NCI-H146 treated with DMSO at 0.1 percent for 48 hours (cell line): ENCODE data around the gene PPP1R3F.
"Not testable (repeated sequence)": the region's sequence is repeated elsewhere in the genome, so short reads cannot be mapped to it uniquely, and the experiment has no call there.

Experiments used
- DNase-seq: peaks from one replicate; lab custom pipeline; 2025; ENCODE audit not compliant: unreplicated experiment; lab: John Stamatoyannopoulos, UW

PPP1R3F gene

DNA sequence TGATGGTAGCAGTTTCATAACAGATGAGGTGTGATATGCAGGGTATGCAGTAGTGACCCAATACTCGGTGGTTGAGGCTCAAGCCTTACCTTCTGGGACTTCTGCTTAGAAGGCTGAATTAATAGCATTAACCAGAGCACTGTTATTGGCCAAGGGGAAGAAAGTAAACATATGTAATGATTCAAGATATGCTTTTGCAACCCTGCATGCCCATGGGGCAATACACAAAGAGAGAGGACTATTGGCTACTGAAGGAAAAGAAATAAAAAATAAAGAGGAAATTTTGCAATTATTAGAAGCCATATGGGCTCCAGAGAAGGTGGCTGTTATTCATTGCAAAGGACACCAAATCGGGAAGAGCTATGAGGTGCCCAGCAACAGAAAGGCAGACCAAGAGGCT is 42.6 kb downstream of the PPP1R3F start:
- no peak for DNase-seq

DNA sequence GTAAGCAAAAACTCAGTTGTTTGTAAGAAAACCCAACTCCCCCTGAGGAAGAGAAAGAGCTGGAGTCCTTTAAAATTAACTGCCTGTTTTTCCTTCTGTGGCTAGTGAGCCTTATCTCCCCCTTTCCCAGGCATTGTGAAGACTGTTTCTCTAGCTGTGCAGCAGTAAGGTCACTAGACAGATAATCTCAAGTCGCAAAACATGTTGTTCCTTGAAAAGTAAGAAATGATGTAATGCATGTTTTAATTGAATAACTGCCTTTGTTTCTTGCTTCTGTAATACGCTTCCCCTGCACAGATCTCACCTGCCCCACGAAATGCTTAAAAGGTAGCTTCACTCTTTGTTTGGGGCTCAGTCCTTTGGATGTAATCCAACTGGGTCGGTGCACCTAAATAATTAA is 46.5 kb downstream of the PPP1R3F start:
- no peak for DNase-seq

DNA sequence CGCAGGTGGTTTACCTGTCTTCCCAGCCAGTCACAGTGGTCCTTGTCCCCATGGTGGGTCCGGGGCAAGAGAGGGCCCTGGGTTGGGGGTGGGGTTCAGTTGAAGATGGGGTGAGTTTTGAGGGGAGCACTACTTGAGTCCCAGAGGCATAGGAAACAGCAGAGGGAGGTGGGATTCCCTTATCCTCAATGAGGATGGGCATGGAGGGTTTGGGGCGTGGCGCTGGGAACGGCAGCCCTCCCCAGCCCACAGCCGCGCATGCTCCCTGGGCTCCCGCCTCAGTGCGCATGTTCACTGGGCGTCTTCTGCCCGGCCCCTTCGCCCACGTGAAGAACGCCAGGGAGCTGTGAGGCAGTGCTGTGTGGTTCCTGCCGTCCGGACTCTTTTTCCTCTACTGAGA is 52.1 kb downstream of the PPP1R3F start, which contains the start of gene GAGE12J:
Gene GAGE12J, plus strand, starts transcription at position 301 of the 400 bp plus-strand sequence. CDS start 1,157 bp downstream, outside the sequence.
- not testable (repeated sequence) for DNase-seq

DNA sequence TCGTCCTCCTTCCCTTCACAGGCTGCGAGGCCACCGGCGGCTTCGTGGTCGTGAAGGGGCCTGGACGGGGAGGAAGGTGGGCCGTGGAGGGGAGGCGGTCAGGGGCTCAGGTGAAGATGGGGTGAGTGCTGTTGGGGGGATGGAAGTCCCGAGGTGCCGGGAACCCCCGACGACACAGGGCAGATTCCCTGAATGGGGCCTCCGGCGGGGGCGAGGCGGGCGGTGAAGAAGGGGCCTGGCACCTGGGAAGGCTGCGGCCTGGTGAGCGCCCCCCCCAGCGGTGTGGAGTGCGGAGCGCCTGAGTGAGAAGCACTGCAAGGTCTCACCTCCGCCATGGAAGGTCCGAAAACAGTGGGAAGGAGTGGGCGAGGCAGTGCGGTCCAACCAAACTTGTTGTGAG is 52.7 kb downstream of the PPP1R3F start:
- DNase-seq = not testable (repeated sequence)

DNA sequence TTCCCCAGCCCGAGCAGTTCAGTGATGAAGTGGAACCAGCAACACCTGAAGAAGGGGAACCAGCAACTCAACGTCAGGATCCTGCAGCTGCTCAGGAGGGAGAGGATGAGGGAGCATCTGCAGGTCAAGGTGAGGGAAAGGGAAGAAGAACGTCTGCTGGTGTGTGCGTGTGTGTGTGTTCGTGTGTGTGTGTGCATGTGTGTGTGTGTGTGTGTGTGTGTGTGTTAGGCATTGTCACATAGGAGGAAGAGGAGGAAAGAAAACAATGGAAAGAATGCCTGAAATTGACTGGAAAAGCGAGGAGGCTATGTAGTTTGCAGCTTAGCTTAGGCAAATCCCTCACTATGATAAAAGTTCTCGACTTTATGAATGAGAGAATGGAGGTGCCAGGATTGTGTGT is 54.1 kb downstream of the PPP1R3F start:
- DNase-seq = not testable (repeated sequence)

DNA sequence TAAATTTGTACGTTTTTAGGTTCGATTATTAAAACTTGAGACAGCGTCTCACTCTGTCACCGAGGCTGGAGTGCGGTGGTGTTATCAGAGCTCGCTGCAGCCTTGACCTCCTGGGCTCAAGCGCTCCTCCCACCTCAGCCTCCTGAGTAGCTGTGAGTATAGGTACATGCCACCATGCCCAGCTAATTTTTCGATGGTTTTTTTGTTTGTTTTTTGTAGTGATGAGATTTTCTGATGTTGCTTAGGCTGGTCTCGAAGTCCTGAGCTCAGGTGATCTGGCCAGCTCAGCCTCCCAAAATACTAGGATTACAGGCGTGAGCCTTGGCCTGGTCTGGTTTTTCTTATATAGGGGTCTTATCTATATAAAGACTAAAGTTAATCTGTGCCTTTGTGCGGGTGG is 60.8 kb downstream of the PPP1R3F start:
- not testable (repeated sequence) for DNase-seq

DNA sequence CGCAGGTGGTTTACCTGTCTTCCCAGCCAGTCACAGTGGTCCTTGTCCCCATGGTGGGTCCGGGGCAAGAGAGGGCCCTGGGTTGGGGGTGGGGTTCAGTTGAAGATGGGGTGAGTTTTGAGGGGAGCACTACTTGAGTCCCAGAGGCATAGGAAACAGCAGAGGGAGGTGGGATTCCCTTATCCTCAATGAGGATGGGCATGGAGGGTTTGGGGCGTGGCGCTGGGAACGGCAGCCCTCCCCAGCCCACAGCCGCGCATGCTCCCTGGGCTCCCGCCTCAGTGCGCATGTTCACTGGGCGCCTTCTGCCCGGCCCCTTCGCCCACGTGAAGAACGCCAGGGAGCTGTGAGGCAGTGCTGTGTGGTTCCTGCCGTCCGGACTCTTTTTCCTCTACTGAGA is 61.7 kb downstream of the PPP1R3F start, which contains the start of gene GAGE13:
Gene GAGE13, plus strand, starts transcription at position 301 of the 400 bp plus-strand sequence. CDS start 1,156 bp downstream, outside the sequence.
- DNase-seq = not testable (repeated sequence)

DNA sequence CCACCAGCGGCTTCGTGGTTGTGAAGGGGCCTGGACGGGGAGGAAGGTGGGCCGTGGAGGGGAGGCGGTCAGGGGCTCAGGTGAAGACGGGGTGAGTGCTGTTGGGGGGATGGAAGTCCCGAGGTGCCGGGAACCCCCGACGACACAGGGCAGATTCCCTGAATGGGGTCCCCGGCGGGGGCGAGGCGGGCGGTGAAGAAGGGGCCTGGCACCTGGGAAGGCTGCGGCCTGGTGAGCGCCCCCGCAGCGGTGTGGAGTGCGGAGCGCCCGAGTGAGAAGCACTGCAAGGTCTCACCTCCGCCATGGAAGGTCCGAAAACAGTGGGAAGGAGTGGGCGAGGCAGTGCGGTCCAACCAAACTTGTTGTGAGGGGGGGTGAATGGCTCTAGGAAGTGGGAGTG is 62.2 kb downstream of the PPP1R3F start:
- not testable (repeated sequence) for DNase-seq
